GM21390 (cell line): ENCODE data around the gene SRM.
"Not testable (repeated sequence)": the region's sequence is repeated elsewhere in the genome, so short reads cannot be mapped to it uniquely, and the experiment has no call there.

Experiments
- ATAC-seq: cut with Tn5 transposase; IDR thresholded peaks from one replicate; pipeline ENCODE4 v1.9.1; 2021; ENCODE audit not compliant: unreplicated experiment

SRM gene

DNA sequence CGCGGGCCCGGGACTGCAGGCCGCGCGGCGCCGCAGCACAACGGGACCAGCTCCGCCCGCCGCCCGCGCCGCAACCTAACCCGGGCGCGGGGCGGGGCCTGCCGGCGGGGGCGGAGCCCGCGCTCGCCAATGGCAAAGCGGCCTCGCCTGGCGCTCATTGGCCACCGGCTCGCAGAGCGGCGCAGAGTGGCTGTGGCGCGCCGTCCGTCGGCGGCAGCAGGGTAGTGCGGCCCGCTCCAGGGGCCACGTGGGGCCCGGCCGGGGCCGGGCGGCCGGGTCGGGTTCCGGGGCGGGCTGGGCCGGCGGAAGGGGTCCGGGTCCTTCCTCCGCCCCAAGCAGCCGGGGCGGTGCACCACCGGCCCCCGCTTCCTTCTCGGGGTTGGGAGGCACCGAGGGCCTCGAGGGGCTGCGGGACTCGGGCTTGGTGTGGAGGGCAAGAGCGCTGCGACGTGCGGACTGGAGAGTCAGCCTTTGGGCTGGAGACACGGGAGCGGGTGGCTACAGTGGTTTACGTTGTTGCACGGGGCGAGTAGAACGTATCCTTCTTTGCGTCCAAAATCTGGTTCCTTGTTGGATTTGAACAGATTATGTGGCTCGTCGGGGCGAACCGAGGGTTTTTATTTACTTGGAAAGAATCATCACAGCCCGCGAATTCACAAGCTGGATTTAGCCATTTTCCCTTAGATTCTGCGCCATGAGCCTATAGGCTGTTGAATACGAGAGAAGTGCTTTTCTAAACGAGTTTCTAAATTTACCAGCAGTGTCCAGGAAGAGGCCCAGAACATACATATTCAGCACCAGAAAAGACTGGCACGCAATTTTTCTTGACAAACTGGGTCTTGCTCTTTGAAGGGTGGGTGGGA lies at the start of gene SRM:
TSS of gene SRM (minus strand) at position 51 of the 863 bp plus-strand sequence. CDS start 75 bp downstream, outside the sequence.
- peak; percentile 85 for ATAC-seq

DNA sequence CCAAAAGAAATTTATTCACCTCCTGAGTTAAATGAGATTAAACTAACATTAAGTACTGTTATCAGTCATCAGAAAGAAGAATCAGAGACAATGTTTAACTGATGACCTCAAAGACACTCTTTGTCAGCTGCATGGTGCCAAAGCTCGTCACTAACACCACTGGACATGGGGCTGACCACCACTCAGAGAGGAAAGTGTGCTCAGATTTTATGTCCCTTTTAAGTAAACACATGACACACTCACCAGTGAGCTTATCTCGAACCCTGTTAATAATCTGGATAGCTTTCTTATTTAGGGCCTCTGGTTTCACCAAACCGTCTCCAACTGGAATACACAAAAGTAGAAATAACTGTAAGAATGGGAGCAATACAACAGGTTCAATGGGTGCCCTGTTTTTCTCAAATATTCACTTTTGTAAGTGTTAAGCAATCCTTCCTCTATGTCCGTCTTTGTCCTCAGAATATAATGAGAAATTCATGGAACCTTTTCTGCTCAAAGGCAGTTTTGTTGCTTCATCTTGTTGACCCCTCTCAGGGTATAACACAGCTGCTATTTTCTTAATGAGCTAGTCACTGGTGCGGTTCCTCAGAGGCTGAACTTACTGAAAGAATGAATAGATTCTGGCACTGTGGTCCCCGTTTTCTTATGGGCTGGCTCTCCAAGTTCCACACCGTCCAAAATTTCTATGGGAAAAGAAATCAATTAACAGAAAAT lies 49.4 kb upstream of the SRM start:
- no peak for ATAC-seq

DNA sequence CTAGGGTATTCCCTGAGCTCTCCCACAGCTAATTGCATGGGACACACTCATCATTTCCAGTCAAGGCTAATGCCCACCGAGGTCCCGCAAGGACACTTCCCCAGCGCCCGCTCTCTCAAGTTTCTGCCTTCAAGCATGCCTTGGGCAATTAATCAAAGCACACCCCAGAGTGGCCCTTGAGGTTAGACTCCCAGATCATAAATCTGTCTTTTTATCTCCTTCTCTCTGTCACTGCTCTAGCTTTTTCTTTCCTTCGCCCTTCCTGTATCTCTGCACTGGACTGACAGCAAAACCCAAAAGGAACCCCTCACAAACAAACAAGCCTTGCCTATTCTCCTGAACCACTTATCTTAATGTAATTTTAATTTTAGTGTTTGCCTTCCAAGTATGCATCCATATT lies 47.8 kb upstream of the SRM start:
- no peak for ATAC-seq

DNA sequence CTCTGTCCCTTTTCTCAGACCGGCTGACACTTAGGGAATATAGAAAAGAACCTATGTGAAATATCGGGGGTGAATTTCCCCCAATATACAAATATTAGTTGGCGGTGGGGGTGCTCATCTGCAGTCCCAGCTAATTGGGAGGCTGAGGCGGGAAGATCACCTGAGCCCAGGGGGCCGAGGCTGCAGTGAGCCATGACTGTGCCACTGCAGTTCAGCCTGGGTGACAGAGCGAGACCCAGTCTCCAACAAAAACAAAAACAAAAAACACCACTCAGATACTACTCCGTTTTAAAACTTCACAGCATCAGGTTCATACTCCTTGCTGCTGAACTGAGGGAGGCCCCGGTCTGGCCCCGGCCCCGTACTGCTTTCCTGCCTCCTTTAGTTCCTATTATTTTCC lies 45.8 kb upstream of the SRM start:
- ATAC-seq = no peak

DNA sequence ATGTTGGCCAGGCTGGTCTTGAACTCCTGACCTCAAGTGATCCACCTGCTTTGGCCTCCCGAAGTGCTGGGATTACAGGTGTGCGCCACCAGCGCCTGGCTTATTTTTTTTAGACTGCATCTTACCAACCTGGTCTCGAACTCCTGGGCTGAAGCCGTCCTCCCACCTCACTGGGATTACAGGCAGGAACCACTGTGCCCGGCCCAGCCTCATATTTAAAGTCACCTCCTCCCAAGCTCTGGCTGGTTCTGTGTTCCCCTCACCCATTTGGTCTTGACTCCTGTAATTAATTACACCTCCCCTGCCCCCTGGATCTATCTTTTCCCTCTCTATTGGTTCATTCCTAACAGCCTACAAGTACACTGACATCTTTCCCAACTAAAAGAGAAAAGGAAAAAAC lies 41.5 kb upstream of the SRM start:
- no peak for ATAC-seq

DNA sequence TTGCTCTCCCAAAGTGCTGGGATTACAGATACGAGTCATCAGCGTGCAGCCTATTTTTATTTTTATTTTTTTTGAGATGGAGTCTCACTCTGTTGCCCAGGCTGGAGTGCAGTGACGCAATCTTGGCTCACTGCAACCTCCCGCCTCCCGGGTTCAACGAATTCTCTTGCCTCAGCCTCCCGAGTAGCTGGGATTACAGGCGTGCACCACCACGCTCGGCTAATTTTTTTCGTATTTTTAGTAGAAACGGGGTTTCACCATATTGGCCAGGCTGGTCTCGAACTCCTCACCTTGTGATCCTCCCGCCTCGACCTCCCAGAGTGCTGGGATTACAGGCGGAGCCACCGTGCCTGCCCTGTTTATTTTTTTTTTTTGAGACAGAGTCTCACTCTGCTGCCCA lies 41.0 kb upstream of the SRM start:
- ATAC-seq = not testable (repeated sequence)

DNA sequence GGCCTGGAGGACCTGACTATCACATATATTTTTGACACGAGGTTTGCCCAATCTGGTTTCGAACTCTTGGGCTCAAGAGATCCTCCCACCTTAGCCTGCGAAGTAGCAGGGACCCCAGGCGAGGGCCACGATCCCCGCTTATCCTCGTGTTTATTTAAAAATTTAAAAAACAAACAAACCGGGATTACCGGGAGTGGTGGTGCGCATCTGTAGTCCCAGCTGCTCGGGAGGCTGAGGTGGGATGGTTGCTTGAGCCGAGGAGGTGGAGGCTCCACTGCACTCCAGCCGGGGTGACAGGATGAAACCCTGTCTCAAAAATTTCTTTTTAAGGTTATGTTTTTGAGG lies 40.3 kb upstream of the SRM start:
- no peak for ATAC-seq

DNA sequence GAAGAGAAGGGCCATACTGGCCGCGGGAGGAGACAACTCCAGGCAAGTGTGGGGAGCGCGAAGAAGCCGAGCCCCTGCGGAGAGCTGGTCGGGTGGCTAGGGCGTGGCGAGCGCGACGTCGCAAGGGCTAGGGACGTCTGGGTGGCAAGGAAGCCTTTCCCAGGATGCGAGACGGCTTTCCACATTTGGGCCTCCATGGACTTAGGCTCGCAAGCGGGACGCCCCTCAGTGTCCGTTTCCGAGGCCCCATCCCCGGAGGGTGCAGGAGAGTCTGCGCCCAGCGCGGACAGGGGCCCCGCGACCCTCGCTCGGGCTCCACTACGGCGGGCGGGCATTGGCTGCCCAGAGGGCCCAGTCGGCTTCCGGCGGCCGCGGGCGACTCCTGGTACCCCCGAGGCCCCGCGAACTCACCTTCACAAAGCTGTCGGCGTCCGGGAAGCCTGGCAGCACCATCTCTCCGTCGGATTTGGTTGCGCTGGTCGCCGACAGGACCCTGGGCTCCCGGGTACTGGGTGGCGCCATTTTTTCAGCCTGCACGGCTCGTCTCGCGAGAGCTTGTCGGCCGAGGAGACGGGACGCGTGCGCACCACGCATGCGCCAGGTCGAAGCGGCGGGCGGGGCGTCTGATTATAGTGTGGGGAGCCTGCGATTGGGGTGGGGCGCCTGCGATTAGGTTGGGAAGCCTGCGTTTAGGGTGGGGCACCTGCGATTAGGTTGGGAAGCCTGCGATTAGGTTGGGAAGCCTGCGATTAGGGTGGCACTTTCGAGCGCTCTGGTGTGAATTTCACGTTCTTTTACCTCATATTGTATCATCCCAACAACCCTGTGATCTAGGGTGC lies 39.7 kb upstream of the SRM start, which contains the start of gene EXOSC10:
TSS of gene EXOSC10 (minus strand) at position 560 of the 839 bp plus-strand sequence. CDS start at position 522, 38 bp downstream.
- peak; percentile 90 for ATAC-seq

DNA sequence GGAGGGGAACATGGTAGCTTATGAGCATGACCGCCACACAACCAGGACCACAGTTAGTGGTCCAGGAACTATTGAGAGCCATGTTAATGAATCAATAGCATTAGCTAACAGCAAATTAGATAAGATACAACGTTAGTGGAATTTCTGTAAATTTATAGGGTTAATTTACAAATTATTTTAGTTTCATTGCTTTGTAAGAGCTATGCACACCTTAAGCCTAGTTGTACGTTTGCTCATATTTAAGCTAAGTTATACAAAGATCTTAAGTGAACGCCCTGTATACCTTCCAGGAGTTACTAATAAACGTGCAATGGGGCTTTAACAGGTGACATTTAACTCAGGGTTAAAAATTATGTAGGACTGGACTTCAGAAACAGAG lies 39.1 kb upstream of the SRM start:
- ATAC-seq = no peak

DNA sequence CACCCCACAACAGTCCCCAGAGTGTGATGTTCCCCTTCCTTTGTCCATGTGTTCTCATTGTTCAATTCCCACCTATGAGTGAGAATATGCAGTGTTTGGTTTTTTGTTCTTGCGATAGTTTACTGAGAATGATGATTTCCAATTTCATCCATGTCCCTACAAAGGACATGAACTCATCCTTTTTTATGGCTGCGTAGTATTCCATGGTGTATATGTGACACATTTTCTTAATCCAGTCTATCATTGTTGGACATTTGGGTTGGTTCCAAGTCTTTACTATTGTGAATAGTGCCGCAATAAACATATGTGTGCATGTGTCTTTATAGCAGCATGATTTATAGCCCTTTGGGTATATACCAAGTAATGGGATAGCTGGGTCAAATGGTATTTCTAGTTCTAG lies 24.0 kb upstream of the SRM start:
- ATAC-seq = not testable (repeated sequence)

DNA sequence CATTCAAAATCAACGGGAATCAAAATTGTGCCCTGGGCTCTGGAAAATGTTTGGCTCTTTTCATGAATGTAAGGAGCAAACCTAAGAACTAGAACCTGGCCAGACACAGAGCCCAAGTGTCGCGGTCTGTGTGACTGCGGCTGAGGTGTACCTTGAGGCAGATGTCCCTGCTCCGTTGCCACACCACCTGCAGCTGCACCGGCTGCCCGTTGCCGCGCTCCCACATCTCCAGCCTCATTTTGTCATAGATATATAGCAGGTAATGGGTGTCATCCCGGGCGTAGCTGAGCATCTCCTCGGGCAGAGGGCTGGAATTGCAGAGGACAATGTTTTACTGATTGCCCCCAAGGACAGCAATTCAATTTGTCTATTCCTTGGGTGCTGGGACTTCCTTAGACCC lies 21.1 kb upstream of the SRM start:
- no peak for ATAC-seq

DNA sequence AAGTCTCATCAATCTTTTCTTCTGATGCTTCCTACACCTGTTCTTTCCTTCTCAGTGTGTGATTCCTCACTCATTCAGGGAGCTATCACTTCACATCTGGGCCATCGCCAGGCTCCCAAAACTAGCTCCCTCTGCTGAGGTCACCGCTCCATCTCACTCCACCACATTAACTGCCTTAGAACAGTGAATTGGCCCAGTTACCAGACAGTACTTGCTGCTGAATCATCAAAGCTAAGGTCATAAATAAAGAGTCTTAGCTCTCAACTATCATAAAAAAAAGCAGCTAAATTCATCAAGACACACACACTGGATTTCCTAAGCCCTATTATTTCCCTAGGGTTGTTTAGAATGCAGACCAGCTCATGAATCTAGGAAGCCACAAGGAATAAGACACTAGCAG lies 18.8 kb upstream of the SRM start:
- no peak for ATAC-seq

DNA sequence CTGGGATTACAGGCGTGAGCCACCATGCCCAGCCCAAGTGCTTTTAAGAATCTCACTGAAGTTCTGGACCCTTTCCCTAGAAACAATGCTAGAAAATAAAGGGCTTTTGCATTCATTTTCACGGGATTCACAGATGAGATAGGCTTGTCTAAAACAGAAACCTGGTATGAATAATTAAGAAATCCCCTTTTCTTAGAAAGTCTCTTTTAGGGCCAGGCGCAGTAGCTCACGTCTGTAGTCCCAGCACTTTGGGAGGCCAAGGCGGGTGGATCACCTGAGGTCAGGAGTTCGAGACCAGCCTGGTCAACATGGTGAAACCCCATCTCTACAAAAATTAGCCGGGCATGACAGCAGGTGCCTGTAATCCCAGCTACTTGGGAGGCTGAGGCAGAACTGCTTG lies 13.6 kb upstream of the SRM start:
- not testable (repeated sequence) for ATAC-seq

DNA sequence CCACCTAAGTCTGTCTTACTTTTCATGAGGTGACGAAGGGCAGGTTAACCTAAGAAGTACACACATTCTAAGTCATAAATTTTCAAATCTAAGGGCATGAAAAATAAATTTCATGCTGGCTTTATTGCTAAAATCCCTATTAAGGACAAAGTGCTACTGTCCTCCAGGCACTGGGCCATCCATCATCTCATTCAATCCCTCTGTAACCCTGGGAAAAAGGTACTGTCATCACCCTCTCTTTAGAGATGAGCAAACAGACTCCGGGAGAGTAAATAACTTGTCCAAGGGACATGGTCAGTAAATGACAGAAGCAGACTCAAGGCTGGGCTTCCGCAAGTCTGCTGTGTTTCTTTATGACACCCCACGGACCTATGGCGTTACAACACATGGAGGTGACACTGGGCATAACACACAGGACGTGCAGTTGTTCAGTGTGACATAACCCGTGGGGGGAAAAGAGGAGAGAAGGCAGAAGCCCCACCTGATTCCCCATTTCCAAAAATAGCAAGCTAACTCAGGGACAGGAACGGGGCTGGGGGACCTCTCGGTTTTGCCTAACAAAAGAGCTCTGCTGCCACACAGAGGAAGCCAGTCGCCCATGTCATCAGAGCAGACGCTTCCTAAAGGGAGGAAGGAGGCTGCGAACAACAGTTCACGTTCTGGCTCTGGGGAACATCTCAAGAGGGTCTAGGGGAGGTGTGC lies 12.5 kb upstream of the SRM start:
- no peak for ATAC-seq

DNA sequence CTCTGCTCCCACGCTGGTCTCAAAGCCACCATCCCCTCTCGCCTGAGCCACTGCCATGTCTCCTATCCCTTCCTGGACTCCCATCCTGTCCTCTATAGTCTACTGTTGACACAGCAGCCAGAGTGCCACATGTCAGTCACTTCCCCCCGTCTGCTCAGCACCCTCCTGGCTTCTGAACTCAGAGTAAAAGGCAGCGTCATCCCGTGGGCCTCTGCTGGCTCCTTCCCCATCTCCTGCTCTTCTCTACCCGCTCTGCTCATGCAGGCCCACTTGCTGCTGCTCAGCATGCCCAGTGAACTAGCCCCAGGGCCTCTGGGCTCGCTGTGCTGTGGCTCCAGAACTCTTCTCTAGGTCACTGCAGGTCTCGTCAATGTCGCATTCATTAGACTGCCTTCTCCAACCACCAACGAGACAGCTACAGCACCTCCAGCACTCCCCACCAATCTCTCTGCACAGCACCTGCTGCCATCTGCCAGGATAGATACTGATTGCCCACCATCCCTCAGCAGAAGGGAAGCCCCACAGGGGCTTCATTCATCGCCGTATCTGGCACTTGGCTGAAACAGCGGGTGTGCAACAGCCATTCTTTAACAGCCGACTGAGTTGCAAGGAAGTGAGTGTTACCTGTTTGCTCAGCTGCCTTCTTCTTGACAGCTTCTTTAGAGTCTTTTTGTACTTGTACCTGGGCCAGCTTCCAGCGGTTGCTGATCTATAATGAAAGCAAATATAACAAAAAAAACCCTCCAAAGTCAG lies 11.8 kb upstream of the SRM start:
- ATAC-seq = no peak

DNA sequence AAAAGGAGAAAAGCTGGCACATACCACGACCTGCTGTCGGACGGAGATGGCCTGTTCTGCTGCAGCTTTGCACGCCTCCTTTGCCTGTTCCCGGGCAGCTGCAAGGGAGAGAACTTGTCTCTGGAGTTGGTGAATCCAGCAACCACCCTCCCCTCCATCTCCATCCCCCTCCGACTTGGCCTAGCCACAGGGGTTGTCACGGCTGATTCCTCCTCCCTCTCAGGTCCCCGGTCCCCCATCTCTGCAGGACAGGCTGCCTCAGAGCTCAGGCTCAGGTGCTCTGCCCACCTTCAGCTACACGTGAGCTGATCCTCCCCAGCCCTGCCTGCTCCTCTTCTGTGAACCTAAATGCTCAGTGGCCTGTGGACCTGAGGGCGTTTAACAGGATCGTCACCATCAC lies 11.1 kb upstream of the SRM start:
- no peak for ATAC-seq

DNA sequence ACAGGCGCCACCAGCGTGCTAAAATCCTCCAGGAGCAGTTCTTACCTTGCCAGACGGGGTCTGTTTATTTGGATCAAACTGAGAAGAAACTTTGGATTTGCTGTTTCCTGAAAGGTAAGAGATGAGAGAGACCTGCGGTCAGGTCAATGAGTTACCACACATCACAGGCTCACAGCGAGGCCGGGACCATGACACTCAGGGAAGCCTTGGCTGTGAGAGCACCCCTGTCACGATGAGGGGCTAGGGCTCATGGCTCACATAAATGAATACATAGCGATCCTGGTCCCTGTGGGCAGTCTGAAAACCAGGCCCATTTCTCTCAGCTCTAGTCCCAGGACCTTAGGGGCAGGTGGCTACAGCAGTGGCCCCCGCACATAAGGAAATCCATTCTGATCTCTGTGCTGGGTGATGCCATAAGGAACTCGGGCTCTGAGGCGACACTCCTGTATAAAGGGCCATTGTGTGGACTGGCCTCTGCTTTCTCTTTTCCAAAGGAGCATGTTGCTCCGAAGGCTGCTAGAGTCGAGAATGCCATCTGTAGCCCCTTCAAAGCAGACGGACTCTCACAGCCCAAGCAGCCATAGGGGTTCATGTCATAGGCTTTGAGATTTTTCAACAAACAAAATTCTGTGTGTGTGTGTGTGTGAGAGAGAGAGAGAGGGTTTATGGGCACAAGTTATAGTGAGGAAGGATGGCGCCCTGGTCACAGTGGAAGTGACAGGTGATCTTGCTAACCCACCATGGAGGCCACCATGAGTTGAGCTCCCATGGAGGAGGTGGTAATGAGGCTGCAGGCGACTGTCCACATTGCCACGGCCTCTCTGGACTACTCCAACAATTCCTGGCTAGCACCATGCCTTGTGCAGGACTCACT lies 9.0 kb upstream of the SRM start:
- ATAC-seq = no peak

DNA sequence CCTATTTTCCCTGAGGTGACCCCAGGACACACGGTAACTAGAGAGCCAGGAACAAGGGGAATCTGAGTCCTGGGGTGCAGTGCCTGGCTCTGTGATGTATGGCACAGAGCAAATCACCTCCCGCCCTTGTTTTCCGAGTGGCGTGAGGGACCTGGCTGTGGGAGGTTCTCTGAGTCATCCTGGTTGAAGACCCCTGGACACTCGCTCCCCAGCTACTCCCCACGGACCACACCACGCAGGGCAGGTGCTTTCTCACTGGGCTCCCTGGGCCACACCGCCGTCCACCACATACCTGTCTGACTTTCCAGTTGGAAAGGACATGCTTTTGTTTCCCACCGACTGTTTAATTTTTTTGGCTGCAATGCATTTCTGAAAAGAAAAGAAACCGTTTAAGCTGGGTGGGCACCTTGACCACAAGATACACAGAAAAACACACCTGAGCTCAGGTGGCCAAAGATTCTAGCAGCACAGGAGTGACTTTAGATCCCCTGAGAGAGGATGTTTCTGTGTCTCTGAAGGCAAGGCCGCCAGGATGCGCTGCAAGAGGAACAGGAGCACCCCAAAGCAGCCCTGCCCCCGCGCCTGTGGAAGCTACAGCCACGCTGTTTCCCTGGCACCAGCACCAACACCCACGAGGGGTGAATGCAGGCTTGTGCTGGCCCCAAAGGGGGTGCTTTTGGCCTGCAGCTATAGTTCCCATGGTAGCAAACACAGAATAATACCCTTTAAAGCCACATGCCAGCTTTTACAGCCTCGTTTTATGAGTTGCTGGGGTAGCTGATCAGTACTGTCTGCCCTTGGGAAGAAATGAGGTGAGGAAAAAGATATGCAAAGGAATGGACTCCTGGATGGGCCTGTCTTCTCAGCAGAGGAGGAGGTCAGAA lies 8.1 kb upstream of the SRM start:
- ATAC-seq = no peak
